ENCODE data around the gene PI16. TPM values are rescaled to one million over a fixed set of nuclear protein-coding genes. Genes with fewer than 3 reads are reported as not detected.

The PI16 gene
- total and polyA plus RNA-seq, 2 of the 13 experiments (the other 11 are each of a cell fraction or from before 2014, with no cell fraction given) = not detected

DNA sequence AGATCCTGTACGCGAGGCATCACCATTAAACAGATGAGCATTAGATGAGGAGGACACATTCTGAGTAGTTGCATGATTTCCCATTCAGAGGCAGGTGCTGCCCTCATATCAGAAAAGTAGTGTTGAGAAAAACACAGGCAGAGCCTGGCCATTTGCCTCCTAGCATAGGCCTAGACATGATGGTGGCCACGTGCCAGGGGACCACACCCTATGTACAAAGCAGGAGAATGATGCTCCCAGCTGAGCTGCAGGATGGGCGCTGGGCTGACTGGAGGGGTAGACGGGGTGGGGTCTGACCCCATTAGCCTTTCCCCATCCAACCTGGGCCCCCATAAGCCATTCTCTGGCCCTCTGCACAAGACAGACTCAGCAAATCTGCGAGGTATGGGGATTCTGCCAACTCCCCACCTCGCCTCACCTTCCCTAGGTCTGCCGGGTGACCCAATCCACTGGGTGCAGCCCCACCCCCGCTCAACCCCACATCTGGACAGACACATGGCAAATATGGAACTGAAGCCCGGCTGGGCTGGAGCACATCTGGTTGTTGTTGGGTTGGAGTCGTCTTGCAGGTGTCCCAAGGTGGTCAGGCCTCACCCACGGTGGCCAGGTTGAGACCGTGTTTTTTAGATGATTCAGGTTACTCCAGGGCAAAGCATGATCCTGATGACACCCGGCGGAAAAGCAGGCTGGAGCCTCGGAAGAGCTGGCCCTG is 13.9 kb downstream of the PI16 start (continued):
- TF ChIP-seq ZNF367 (CRISPR knock-in tag; IDR thresholded peaks at IDR 0.05; ENCODE audit: borderline replicate concordance) (no peak), TAF1 (CRISPR knock-in tag; IDR thresholded peaks at IDR 0.05) (no peak)

DNA sequence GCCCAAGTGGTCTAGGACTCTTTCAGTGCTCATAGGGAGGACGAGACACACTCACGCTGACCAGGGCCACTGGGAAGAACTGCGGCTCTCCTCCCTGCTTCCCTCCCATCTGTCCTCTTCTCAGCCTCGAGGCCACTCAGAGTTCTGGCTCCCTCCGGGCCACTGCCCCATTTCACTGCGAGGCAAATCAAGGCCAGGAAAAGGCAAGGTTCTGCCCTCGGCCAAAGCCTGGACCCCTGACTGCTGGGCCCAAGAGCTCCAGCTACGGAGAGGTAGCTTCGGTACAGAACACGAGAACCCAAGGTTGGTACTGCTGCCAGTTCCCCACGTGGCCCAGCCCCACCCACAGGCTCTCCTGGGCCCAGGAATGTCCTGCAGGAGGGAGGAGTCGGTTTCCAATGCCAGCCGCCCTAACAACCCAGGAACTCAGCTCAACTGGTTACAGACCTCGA is 14.7 kb downstream of the PI16 start:
- peaks cover 55 to 70% of the 10 kb centered on the region in 2 experiments for H3K36me3 ChIP-seq (replicated peaks in 1 of 2; ENCODE audit: control insufficient read depth in 1 of 2, insufficient read depth in 2 of 2, low read length in 2 of 2)

More for the DNA sequence above, 14.7 kb downstream of the PI16 start:
- Histone ChIP-seq H2AFZ (ENCODE audit: low read length) (no peak overlapping the region), H3K4me3 (replicated peaks in 1 of 3; ENCODE audit: insufficient read depth in 1 of 3, low read depth in 2 of 3, low read length in 3 of 3) (no peak overlapping the region), H3K27ac (ENCODE audit: extremely low read length, insufficient read depth, low read length) (no peak overlapping the region), H3K9ac (ENCODE audit: insufficient read depth, low read depth, low read length) (no peak overlapping the region), H3K79me2 (ENCODE audit: insufficient read depth, low read length) (no peaks in the 10 kb centered on the region), H3K9me3 (ENCODE audit: low read length) (no peaks in the 10 kb centered on the region), H3K4me2 (ENCODE audit: low read depth, low read length) (no peak overlapping the region), H3K27me3 (ENCODE audit: control insufficient read depth in 1 of 2, insufficient read depth in 2 of 2, low read length in 2 of 2) (no peaks in the 10 kb centered on the region), H4K20me1 (ENCODE audit: insufficient read depth, low read length) (no peaks in the 10 kb centered on the region), H3K4me1 (ENCODE audit: insufficient read depth, low read length) (no peaks in the 10 kb centered on the region)
- 91% methylated on average over 10 of the region's 14 CpGs for WGBS (ENCODE audit: low lambda C conversion rate)
- ATAC-seq (no peak), DNase-seq (ENCODE audit: low spot score) (no peak), FAIRE-seq (no peak)
- intact Hi-C loops (cut with micrococcal nuclease; ENCODE audit: unreplicated experiment) (no loop called here), in situ Hi-C loops (cut with HindIII; ENCODE audit: extremely low pct_ligation_motif_present, low pct_unique_long_range_greater_than_20kb) (no loop called here)
- BruUV-seq (replicated peaks) = no TSS peak
- TF ChIP-seq ZNF629 (CRISPR knock-in tag; conservative IDR thresholded peaks at IDR 0.05) = 0 out of 2 replicates have a peak, but pooled peaks have one; percentile 15
- TF ChIP-seq, protein P1, sequence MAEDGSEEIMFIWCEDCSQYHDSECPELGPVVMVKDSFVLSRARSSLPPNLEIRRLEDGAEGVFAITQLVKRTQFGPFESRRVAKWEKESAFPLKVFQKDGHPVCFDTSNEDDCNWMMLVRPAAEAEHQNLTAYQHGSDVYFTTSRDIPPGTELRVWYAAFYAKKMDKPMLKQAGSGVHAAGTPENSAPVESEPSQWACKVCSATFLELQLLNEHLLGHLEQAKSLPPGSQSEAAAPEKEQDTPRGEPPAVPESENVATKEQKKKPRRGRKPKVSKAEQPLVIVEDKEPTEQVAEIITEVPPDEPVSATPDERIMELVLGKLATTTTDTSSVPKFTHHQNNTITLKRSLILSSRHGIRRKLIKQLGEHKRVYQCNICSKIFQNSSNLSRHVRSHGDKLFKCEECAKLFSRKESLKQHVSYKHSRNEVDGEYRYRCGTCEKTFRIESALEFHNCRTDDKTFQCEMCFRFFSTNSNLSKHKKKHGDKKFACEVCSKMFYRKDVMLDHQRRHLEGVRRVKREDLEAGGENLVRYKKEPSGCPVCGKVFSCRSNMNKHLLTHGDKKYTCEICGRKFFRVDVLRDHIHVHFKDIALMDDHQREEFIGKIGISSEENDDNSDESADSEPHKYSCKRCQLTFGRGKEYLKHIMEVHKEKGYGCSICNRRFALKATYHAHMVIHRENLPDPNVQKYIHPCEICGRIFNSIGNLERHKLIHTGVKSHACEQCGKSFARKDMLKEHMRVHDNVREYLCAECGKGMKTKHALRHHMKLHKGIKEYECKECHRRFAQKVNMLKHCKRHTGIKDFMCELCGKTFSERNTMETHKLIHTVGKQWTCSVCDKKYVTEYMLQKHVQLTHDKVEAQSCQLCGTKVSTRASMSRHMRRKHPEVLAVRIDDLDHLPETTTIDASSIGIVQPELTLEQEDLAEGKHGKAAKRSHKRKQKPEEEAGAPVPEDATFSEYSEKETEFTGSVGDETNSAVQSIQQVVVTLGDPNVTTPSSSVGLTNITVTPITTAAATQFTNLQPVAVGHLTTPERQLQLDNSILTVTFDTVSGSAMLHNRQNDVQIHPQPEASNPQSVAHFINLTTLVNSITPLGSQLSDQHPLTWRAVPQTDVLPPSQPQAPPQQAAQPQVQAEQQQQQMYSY (CRISPR knock-in tag; IDR thresholded peaks at IDR 0.05) = no peak
- TF ChIP-seq, protein P2, sequence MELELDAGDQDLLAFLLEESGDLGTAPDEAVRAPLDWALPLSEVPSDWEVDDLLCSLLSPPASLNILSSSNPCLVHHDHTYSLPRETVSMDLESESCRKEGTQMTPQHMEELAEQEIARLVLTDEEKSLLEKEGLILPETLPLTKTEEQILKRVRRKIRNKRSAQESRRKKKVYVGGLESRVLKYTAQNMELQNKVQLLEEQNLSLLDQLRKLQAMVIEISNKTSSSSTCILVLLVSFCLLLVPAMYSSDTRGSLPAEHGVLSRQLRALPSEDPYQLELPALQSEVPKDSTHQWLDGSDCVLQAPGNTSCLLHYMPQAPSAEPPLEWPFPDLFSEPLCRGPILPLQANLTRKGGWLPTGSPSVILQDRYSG (CRISPR knock-in tag; IDR thresholded peaks at IDR 0.05) = no peak
- POLR2A ChIA-PET = interaction anchor here (1.4 kb wide), 1 partner anchor 17 kb away, joined by 3 read pairs; the partner anchor contains the start of gene MTCH1
- CTCF ChIA-PET (ENCODE audit: low intra/inter-chr PET ratio, low total read pairs) = no interaction called here

All from HepG2 (cell line).